ENCODE results near the gene PLAC1.

GRCh38 chrX:134650701-134651100 lies 7.6 kb downstream of the PLAC1 start:
- TF ChIP-seq POLR2AphosphoS5 (IDR thresholded peaks at IDR 0.05; ENCODE audit: low read depth): no peak
- no peak for TF ChIP-seq REST (IDR thresholded peaks at IDR 0.05; ENCODE audit: insufficient replicate concordance, low read depth)
